PC-3 (cell line): ENCODE results near the gene LTBP1. TPM values are rescaled to one million over a fixed set of nuclear protein-coding genes. Genes with fewer than 3 reads are reported as not detected.

Experiments used
- ATAC-seq: fragments of 200-7000 bp; cut with Tn5 transposase; 2 replicates; pipeline ENCODE4 v1.9.1; 2020; ENCODE audit warnings: mild to moderate bottlenecking, moderate library complexity
- BruUV-seq: library from RNA; stranded (reverse); fragments of 400-500 nt; replicated peaks from 2 replicates; lab custom pipeline; 2021; lab: Mats Ljungman, UMichigan
- CTCF ChIA-PET: fragments of 300-600 bp; sonication (Branson Sonifier 250); formaldehyde crosslinking; loops from one replicate; lab custom pipeline; 2022; ENCODE audit warnings: antibody characterized with exemption; lab: Charles Lee
- POLR2A ChIA-PET: fragments of 300-600 bp; sonication (Branson Sonifier 250); formaldehyde crosslinking; loops from one replicate; lab custom pipeline; 2022; ENCODE audit warnings: antibody characterized with exemption; ENCODE audit not compliant: unreplicated experiment; lab: Charles Lee
- DNase-seq: peaks from one replicate; pipeline ENCODE4 v3.0.0-alpha.2; 2015
- H2AFZ ChIP-seq: fragments of 300-600 bp; sonication (generic); 2 replicates; pipeline ENCODE4 v1.6.0; 2016; ENCODE audit warnings: antibody characterized with exemption, low read length
- H3F3A ChIP-seq: fragments of 300-600 bp; sonication (generic); one replicate; pipeline ENCODE4 v1.6.0; 2017; ENCODE audit warnings: antibody characterized with exemption, low read length, control low read depth, mild to moderate bottlenecking; ENCODE audit not compliant: unreplicated experiment
- H3K27ac ChIP-seq: fragments of 300-600 bp; sonication (generic); 2 replicates; pipeline ENCODE4 v1.5.1; 2016; ENCODE audit warnings: mild to moderate bottlenecking, low read length
- H3K27me3 ChIP-seq: fragments of 300-600 bp; sonication (generic); 2 replicates; pipeline ENCODE4 v1.6.1; 2016; ENCODE audit warnings: low read length, mixed read lengths
- H3K36me3 ChIP-seq: fragments of 300-600 bp; sonication (generic); 2 replicates; pipeline ENCODE4 v1.6.1; 2016; ENCODE audit warnings: low read depth, mixed run types, low read length, mixed read lengths
- H3K4me1 ChIP-seq: fragments of 300-600 bp; sonication (generic); 2 replicates; pipeline ENCODE4 v1.5.1; 2016; ENCODE audit warnings: low read length; ENCODE audit not compliant: insufficient read depth
- H3K4me2 ChIP-seq: fragments of 300-600 bp; sonication (generic); 2 replicates; pipeline ENCODE4 v1.6.0; 2016; ENCODE audit warnings: low read length
- H3K4me3 ChIP-seq: fragments of 300-600 bp; sonication (generic); 2 replicates; pipeline ENCODE4 v1.5.1; 2016; ENCODE audit warnings: mild to moderate bottlenecking, low read length, mixed read lengths
- H3K79me2 ChIP-seq: fragments of 300-600 bp; sonication (generic); 2 replicates; pipeline ENCODE4 v1.6.1; 2017; ENCODE audit warnings: low read length, mixed read lengths
- H3K9ac ChIP-seq: fragments of 300-600 bp; sonication (generic); 2 replicates; pipeline ENCODE4 v1.6.0; 2016; ENCODE audit warnings: mild to moderate bottlenecking, low read length
- H3K9me2 ChIP-seq: fragments of 300-600 bp; sonication (generic); replicated peaks from 2 replicates; pipeline ENCODE4 v1.6.1; 2016; ENCODE audit warnings: mixed run types, low read length, mixed read lengths
- H3K9me3 ChIP-seq: fragments of 300-600 bp; sonication (generic); 2 replicates; pipeline ENCODE4 v1.6.1; 2016; ENCODE audit warnings: low read length, mixed read lengths
- H4K20me1 ChIP-seq: fragments of 300-600 bp; sonication (generic); 2 replicates; pipeline ENCODE4 v1.6.1; 2016; ENCODE audit warnings: low read length, mixed read lengths
- CTCF ChIP-seq: fragments of 300-600 bp; sonication (generic); conservative IDR thresholded peaks from 2 replicates; pipeline ENCODE4 v1.5.1; 2017; ENCODE audit warnings: antibody characterized with exemption, low read depth, mild to moderate bottlenecking, low read length
- EZH2 ChIP-seq: fragments of 300-600 bp; sonication (generic); IDR thresholded peaks from one replicate; pipeline ENCODE4 v1.6.1; 2017; ENCODE audit warnings: antibody characterized with exemption, mild to moderate bottlenecking, low read length; ENCODE audit not compliant: unreplicated experiment
- EZH2phosphoT487 ChIP-seq: fragments of 300-600 bp; sonication (generic); IDR thresholded peaks from 2 replicates; pipeline ENCODE4 v1.6.1; 2018; ENCODE audit warnings: mild to moderate bottlenecking, antibody characterized with exemption, low read length, borderline replicate concordance
- intact Hi-C: fragments of 100-400 bp; cut with micrococcal nuclease; formaldehyde crosslinking; loops from 2 replicates; pipeline ENCODE4 v1.9.0; 2023
- total RNA-seq: library from RNA; depleted of rRNA; stranded (reverse); fragments of >200 nt; gene quantifications from 2 replicates; pipeline ENCODE4 v1.2.3, GENCODE V29; 2014

The LTBP1 gene
- total RNA-seq, 1 experiment from 2014 or later = 45.9 TPM

DNA sequence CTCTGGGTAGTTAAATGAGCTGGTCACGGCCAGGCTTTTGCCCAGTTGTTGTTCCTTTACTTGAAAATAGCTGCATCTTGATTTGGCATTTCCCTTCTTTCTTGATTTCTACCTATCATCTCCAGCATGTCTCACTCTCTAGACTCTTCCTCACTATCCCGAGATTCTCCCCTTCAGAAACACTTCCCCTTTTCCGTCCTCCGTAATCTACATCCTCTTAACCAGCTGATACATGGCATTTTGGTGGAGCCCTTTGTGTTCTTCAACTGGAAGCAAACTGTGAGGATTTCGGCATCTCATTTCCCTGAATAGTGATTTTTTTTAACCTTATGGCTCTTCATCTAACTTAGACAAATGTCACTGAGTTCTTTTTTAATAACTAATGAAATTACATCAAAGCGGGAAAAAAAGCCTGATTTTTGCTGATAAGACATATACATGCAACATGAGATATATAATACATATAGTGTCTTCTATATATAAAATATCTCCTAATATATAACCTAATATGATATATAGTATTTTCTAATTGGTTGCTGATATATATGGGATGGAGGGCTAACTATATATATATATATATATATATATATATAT is 309.5 kb downstream of the LTBP1 start:
- H4K20me1 ChIP-seq = no peaks in the 10 kb centered on the region
- no peaks in the 10 kb centered on the region for H3K4me1 ChIP-seq
- H3K79me2 ChIP-seq = no peaks in the 10 kb centered on the region
- DNase-seq (no peak), ATAC-seq (no peak)
- no peak overlapping the region for H3K4me2 ChIP-seq
- H3K9me2 ChIP-seq = no peaks in the 10 kb centered on the region
- H3K9me3 ChIP-seq = no peaks in the 10 kb centered on the region
- no peak overlapping the region for H3K4me3 ChIP-seq
- no TSS peak for BruUV-seq
- intact Hi-C loops = no loop called here
- no peak for TF ChIP-seq EZH2phosphoT487
- TF ChIP-seq CTCF = no peak
- H3K27me3 ChIP-seq = no peaks in the 10 kb centered on the region
- H3K27ac ChIP-seq = no peak overlapping the region
- no peak overlapping the region for H2AFZ ChIP-seq
- ChIA-PET POLR2A (no interaction called here), CTCF (no interaction called here)
- no peaks in the 10 kb centered on the region for H3F3A ChIP-seq
- H3K9ac ChIP-seq = no peak overlapping the region
- H3K36me3 ChIP-seq = no peaks in the 10 kb centered on the region

DNA sequence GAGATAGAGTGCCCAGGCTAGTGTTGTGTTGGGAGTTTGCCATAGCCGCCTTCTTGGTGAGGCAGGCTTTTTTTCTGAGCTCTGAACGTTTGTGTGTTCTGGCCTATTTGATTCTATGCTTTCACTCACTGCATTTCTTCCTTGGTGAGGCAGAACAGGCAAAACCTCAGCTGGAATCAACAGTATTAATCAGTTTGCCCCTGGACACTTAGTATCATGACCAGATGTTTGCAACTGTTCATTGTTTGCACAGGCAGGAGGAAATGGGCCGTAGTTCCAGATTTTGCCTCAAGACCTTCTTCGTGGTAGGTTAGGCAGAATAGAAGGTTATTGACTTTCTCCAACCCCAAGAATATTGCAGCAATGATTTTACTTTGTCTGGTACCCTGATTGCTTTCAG is 311.6 kb downstream of the LTBP1 start:
- H3K9ac ChIP-seq = no peak overlapping the region
- no TSS peak for BruUV-seq
- intact Hi-C loops = no loop called here
- ChIA-PET CTCF (no interaction called here), POLR2A (no interaction called here)
- no peaks in the 10 kb centered on the region for H3K4me1 ChIP-seq
- no peaks in the 10 kb centered on the region for H3F3A ChIP-seq
- H3K36me3 ChIP-seq = no peaks in the 10 kb centered on the region
- no peaks in the 10 kb centered on the region for H3K9me2 ChIP-seq
- no peaks in the 10 kb centered on the region for H3K9me3 ChIP-seq
- no peaks in the 10 kb centered on the region for H4K20me1 ChIP-seq
- TF ChIP-seq EZH2 = no peak
- TF ChIP-seq EZH2phosphoT487 = no peak
- no peak for TF ChIP-seq CTCF
- no peak overlapping the region for H3K27ac ChIP-seq
- H3K79me2 ChIP-seq = no peaks in the 10 kb centered on the region
- no peak overlapping the region for H3K4me2 ChIP-seq
- no peak overlapping the region for H3K4me3 ChIP-seq
- H3K27me3 ChIP-seq = no peaks in the 10 kb centered on the region
- ATAC-seq = no peak
- DNase-seq = no peak
- no peak overlapping the region for H2AFZ ChIP-seq

GRCh38 chr2:33262097-33262496 is 315.3 kb downstream of the LTBP1 start:
- Histone ChIP-seq H3K9me3 (no peaks in the 10 kb centered on the region), H3F3A (no peaks in the 10 kb centered on the region), H3K79me2 (no peaks in the 10 kb centered on the region), H3K27ac (no peak overlapping the region), H3K4me1 (no peaks in the 10 kb centered on the region), H4K20me1 (no peaks in the 10 kb centered on the region), H3K9ac (no peak overlapping the region), H3K4me3 (no peak overlapping the region), H2AFZ (no peak overlapping the region), H3K36me3 (peaks cover 13% of the 10 kb centered on the region; the same call in 1 of the 2 replicates), H3K4me2 (no peak overlapping the region), H3K27me3 (no peaks in the 10 kb centered on the region), H3K9me2 (no peaks in the 10 kb centered on the region)
- DNase-seq = no peak
- intact Hi-C loops = no loop called here
- BruUV-seq = no TSS peak
- no peak for TF ChIP-seq EZH2phosphoT487
- TF ChIP-seq CTCF = no peak
- no peak for TF ChIP-seq EZH2
- ChIA-PET CTCF (no interaction called here), POLR2A (no interaction called here)
- no peak for ATAC-seq
